HFFc6 (cell line): Measurements from ENCODE around the gene OBI1. TPM values are rescaled to one million over a fixed set of nuclear protein-coding genes. Genes with fewer than 3 reads are reported as not detected.

Experiments
- DNase-seq: peaks from one replicate; pipeline ENCODE4 v3.0.0-alpha.2; 2018
- H3K27ac Mint-ChIP-seq: 2 replicates; pipeline ENCODE4 v1.8.0; 2020; ENCODE audit warnings: mild to moderate bottlenecking, mixed read lengths
- H3K27me3 Mint-ChIP-seq: 2 replicates; pipeline ENCODE4 v1.8.0; 2021; ENCODE audit warnings: mild to moderate bottlenecking, moderate library complexity, mixed read lengths; ENCODE audit not compliant: insufficient read depth
- H3K36me3 Mint-ChIP-seq: 2 replicates; pipeline ENCODE4 v1.8.0; 2021; ENCODE audit warnings: low read depth, mixed read lengths
- H3K4me1 Mint-ChIP-seq: 2 replicates; pipeline ENCODE4 v1.8.0; 2020; ENCODE audit warnings: low read depth, mixed read lengths
- H3K4me3 Mint-ChIP-seq: 2 replicates; pipeline ENCODE4 v1.8.0; 2020; ENCODE audit warnings: mild to moderate bottlenecking, moderate library complexity, mixed read lengths
- H3K9me3 Mint-ChIP-seq: 2 replicates; pipeline ENCODE4 v1.8.0; 2020; ENCODE audit warnings: mild to moderate bottlenecking, mixed read lengths
- CTCF ChIP-seq: fragments of 200-600 bp; sonication (generic); IDR thresholded peaks from 2 replicates; pipeline ENCODE4 v1.5.0; 2021; ENCODE audit warnings: antibody characterized with exemption, mild to moderate bottlenecking
- total RNA-seq, 6 experiments: library from RNA; stranded (reverse); fragmentation: NEBNext Ultra II Directional; extraction: Animal tissue kit (Norgen Biotek cat#: 25700); gene quantifications; 2 replicates in 1 of 6; 3 replicates in 5 of 6; pipeline ENCODE4 v1.2.3, GENCODE V29; 2021

The OBI1 gene
- total RNA-seq, 6 experiments from 2014 or later: 7.4 to 10.6 (median 10.3) TPM

- peaks cover 66% of the 10 kb centered on the region for H3K27me3 Mint-ChIP-seq
- no peak overlapping the region for H3K27ac Mint-ChIP-seq
- no peak for DNase-seq
- TF ChIP-seq CTCF: no peak
- no peaks in the 10 kb centered on the region for H3K36me3 Mint-ChIP-seq
- peaks cover 27% of the 10 kb centered on the region for H3K4me1 Mint-ChIP-seq
- no peaks in the 10 kb centered on the region; the same call in 1 of the 2 replicates for H3K9me3 Mint-ChIP-seq
- peak overlapping the region; percentile 87; the same call in 1 of the 2 replicates for H3K4me3 Mint-ChIP-seq
Observed at GRCh38 chr13:78606471-78607408, 52.2 kb downstream of the OBI1 start.

- H3K4me1 Mint-ChIP-seq: peaks cover 26% of the 10 kb centered on the region
- H3K27me3 Mint-ChIP-seq: peaks cover 76% of the 10 kb centered on the region
- TF ChIP-seq CTCF: peak; percentile 16; the same call in 1 of the 2 replicates
- no peak overlapping the region for H3K4me3 Mint-ChIP-seq
- no peaks in the 10 kb centered on the region; the same call in 1 of the 2 replicates for H3K9me3 Mint-ChIP-seq
- H3K36me3 Mint-ChIP-seq: no peaks in the 10 kb centered on the region
- DNase-seq: no peak
- no peak overlapping the region for H3K27ac Mint-ChIP-seq
Observed at GRCh38 chr13:78604782-78605611, 54.0 kb downstream of the OBI1 start.

GRCh38 chr13:78603240-78603957 lies 55.6 kb downstream of the OBI1 start, which contains the start of gene POU4F1:
Gene POU4F1, minus strand, starts transcription at chr13:78603552. Its CDS starts 226 bp downstream, at chr13:78603326.
- no peak for DNase-seq
- peaks cover 19% of the 10 kb centered on the region for H3K4me1 Mint-ChIP-seq
- peaks cover 71% of the 10 kb centered on the region for H3K27me3 Mint-ChIP-seq
- H3K4me3 Mint-ChIP-seq: peak within 1 kb of the TSS; percentile 27; the same call in 1 of the 2 replicates
- no peaks in the 10 kb centered on the region; the same call in 1 of the 2 replicates for H3K9me3 Mint-ChIP-seq
- H3K36me3 Mint-ChIP-seq: no peaks in the 10 kb centered on the region
- no peak within 1 kb of the TSS for H3K27ac Mint-ChIP-seq
- no peak for TF ChIP-seq CTCF

GRCh38 chr13:78602561-78603239 lies 56.3 kb downstream of the OBI1 start:
- DNase-seq: no peak
- no peak overlapping the region for H3K27ac Mint-ChIP-seq
- peak overlapping the region; percentile 27; the same call in 1 of the 2 replicates for H3K4me3 Mint-ChIP-seq
- no peaks in the 10 kb centered on the region for H3K36me3 Mint-ChIP-seq
- no peaks in the 10 kb centered on the region; the same call in 1 of the 2 replicates for H3K9me3 Mint-ChIP-seq
- no peak for TF ChIP-seq CTCF
- H3K27me3 Mint-ChIP-seq: peaks cover 66% of the 10 kb centered on the region
- H3K4me1 Mint-ChIP-seq: peaks cover 13% of the 10 kb centered on the region
